ENCODE data around the gene SYT6. TPM values are rescaled to one million over a fixed set of nuclear protein-coding genes. Genes with fewer than 3 reads are reported as not detected.

SYT6 gene
- total RNA-seq (2014; rRNA removed; shearing (Covaris generic); ENCODE audit: low replicate concordance), result not detected in 2 replicates

- DNase-seq, result no peak
- H3K36me3 ChIP-seq, result no peaks in the 10 kb centered on the region
- no peaks in the 10 kb centered on the region for H3K9me3 ChIP-seq
- H3K4me3 ChIP-seq, result peak within 1 kb of the TSS; percentile 18; the same call in 1 of the 2 replicates
- peaks cover 61% of the 10 kb centered on the region for H3K27me3 ChIP-seq
These were observed at the start of gene SYT6 for GRCh38 chr1:114153261-114154145. Gene SYT6 (minus strand): TSS chr1:114153869. CDS start chr1:114153772, 97 bp downstream.

GRCh38 chr1:114201486-114201885, 47.8 kb upstream of the SYT6 start:
- no peak overlapping the region for H3K4me3 ChIP-seq
- H3K9me3 ChIP-seq, result no peaks in the 10 kb centered on the region
- no peaks in the 10 kb centered on the region for H3K36me3 ChIP-seq
- H3K27me3 ChIP-seq, result peaks cover 20% of the 10 kb centered on the region
- no peak for DNase-seq

DNA sequence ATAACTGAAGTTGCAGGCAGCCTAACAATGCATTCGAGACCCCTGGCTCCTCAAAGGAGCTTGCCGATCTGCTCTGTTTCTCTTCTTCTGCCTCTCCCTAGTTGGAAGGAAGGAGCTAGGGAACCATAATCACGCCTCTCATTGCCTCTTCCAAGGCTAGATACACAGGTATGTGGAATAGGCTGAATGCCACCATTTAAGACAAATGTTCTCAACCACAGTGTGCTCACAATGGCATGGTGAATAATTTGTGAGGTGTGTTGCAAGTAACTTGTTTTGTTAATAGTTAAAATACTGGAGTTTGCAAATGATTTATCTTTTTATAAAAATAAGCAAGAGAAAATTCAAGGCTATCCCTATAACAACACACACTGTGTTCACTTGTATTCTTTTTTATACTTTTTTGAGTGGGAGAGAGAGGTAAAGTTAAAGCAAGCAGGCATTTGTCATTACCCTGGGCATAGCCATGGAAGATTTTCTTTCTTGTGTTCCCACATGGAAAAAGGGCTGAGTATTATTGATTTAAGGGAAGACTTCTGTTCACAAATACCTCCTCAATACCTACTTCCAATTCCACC, 45.4 kb upstream of the SYT6 start:
- no peak for DNase-seq
- H3K4me3 ChIP-seq, result no peak overlapping the region
- H3K27me3 ChIP-seq, result peaks cover 25% of the 10 kb centered on the region
- H3K36me3 ChIP-seq, result no peaks in the 10 kb centered on the region
- no peaks in the 10 kb centered on the region for H3K9me3 ChIP-seq

DNA sequence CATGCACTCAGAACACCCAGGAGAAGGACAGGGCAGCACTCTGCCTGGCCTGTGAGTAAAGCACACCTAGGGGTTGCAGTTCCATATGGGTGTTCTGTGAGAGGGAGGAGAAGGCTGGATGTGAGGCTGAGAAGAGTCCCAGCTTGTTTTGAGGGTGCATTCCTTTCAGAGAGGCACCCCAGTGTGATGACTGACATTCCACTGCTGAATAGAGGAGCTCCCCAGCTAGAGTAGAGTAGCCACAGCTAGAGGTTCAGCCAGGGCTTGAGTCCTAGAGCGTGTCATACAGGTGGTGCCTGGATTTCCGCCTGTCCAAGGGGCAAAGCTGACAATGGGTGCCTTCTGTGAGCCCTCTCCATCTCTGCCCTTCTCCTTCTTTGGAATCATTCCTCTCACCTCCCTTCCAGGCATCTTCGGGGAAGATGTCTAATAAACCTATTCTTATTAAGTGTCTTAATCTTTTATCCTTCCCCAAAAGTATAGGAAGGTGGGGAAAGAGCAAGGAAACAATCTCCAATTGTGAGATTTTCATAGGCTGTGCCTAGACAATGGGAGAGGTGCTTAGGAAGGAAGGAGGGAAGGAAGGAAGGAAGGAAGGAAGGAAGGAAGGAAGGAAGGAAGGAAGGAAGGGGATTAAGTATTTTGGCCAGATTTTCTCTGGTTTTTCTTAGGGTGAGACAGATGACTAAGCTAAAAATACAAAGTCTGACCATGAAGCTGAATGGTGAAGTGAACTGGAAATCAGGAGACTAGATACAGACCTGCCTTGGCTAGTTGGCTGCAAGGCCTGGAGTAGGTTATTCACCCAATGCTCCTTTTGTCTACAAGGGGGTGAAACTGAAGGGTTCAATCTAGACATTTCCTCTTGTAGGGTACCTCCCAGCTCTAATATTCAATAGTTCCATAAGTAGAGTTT, 43.6 kb upstream of the SYT6 start:
- DNase-seq, result no peak
- Histone ChIP-seq H3K27me3 (peaks cover 21% of the 10 kb centered on the region), H3K4me3 (no peak overlapping the region), H3K36me3 (no peaks in the 10 kb centered on the region), H3K9me3 (no peaks in the 10 kb centered on the region)

GRCh38 chr1:114195819-114196218, 42.1 kb upstream of the SYT6 start:
- Histone ChIP-seq H3K36me3 (no peaks in the 10 kb centered on the region), H3K27me3 (peaks cover 14% of the 10 kb centered on the region), H3K4me3 (no peak overlapping the region), H3K9me3 (no peaks in the 10 kb centered on the region)
- no peak for DNase-seq

GRCh38 chr1:114192328-114192727, 38.7 kb upstream of the SYT6 start:
- H3K36me3 ChIP-seq, result no peaks in the 10 kb centered on the region
- no peaks in the 10 kb centered on the region for H3K9me3 ChIP-seq
- no peak overlapping the region for H3K4me3 ChIP-seq
- DNase-seq, result no peak
- peaks cover 5% of the 10 kb centered on the region; the same call in 1 of the 2 replicates for H3K27me3 ChIP-seq

GRCh38 chr1:114189398-114189797, 35.7 kb upstream of the SYT6 start:
- Histone ChIP-seq H3K36me3 (no peaks in the 10 kb centered on the region), H3K4me3 (no peak overlapping the region), H3K27me3 (no peaks in the 10 kb centered on the region), H3K9me3 (no peaks in the 10 kb centered on the region)
- no peak for DNase-seq

- Histone ChIP-seq H3K27me3 (no peaks in the 10 kb centered on the region; the same call in 1 of the 2 replicates), H3K9me3 (no peaks in the 10 kb centered on the region), H3K36me3 (no peaks in the 10 kb centered on the region), H3K4me3 (no peak overlapping the region)
- DNase-seq, result no peak
These were observed 27.7 kb upstream of the SYT6 start for GRCh38 chr1:114181356-114181755.

DNA sequence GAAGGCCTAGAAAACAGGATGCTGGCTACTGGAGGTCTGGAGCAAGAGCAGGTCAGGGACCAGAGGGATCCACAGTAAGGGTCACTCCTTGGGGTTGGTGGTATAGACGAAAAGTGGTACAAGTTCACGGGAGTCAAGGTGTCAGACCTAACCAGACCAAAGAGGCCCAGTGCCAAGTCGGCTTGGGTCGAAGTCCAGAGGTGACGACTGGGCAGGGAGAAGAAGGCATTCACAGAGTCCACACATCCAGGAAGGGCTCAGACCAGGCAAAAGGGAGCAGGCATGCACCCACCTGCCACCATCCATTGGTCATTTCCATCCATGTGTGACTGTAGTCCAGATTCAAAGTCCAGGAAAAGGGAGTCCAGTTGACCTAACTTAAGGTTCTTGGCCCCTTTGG, 27.1 kb upstream of the SYT6 start:
- Histone ChIP-seq H3K4me3 (no peak overlapping the region), H3K9me3 (no peaks in the 10 kb centered on the region), H3K27me3 (peaks cover 1% of the 10 kb centered on the region; the same call in 1 of the 2 replicates), H3K36me3 (no peaks in the 10 kb centered on the region)
- DNase-seq, result no peak

DNA sequence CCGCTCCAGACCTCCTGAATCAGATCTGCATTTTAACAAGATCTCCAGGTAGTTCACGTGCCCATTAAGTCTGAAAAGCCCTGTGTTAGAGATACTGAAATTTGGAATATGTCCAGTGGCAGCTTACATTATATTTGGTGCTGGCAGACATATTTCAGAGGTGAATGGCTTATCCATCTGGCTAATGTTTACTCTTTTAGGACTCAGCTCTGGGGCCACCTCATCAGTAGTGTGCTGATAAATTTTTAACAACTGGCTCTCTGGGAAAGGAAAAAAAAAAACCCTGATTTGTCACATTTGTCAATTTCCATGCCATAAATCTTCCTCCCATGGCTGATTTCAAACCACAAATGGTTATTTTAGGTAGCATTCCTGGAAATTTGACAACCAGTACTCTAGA, 25.3 kb upstream of the SYT6 start:
- H3K4me3 ChIP-seq, result no peak overlapping the region
- no peaks in the 10 kb centered on the region for H3K36me3 ChIP-seq
- no peaks in the 10 kb centered on the region for H3K9me3 ChIP-seq
- peaks cover 8% of the 10 kb centered on the region for H3K27me3 ChIP-seq
- DNase-seq, result no peak

DNA sequence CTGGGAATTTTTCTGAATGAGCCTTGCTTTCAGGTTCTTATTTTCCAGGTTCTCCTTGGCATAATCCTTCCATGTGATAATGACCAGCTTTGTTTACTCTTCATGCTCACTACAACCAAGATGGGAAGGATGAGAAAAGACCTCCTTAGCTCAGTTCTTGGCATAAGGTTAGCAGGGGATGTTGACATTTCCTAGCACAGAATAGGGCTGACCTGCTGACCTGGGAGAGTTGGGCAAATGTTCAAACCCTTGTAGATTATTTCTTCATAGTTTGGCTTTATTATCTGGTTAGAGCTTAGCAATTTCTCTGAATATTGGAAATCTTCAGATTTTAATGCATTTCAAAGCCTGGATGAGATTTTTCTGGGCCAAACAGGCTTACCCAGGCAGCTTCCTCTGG, 23.6 kb upstream of the SYT6 start:
- Histone ChIP-seq H3K27me3 (peaks cover 8% of the 10 kb centered on the region), H3K9me3 (no peaks in the 10 kb centered on the region)
- DNase-seq, result no peak

DNA sequence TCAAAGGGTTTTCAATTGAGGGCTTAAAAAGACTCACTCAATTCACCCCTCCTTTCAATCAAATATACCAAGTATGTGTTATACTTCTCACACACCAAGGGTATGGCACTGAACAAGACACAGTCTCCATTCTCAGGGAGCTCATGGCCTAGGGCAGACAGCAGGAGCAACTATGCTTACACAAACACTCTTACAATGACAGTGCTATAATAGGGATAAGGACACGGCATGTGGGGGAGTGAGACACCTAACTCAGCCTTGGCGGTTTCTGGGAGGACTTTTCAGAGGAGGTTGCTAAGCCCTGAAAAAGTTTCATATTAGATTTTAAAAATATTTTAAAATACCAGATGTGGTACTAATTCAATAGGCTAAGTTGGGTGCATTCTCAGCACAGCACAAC, 22.7 kb upstream of the SYT6 start:
- no peak for DNase-seq

More for the DNA sequence above, 23.6 kb upstream of the SYT6 start:
- Histone ChIP-seq H3K4me3 (no peak overlapping the region), H3K36me3 (no peaks in the 10 kb centered on the region)

DNA sequence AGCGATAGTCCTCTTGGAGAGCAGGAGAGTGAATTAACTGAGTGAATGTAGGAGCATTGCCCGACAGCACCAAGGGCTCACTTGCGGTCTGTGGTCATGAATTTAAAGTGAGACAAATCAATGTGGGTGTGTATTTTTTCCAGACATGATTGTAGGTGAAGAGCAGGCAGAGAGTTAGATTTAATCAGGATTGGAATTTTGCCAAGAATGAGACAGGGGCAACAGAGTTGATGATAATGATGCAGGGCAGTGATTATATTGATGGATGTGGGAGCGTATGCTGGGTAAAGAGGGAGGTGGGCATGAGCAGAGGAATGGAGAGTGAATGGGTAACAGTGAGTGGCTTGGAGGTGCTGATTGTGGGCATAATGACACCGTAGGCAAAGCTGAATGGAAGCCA, 20.0 kb upstream of the SYT6 start:
- DNase-seq, result no peak
- Histone ChIP-seq H3K4me3 (no peak overlapping the region), H3K36me3 (no peaks in the 10 kb centered on the region), H3K27me3 (peaks cover 8% of the 10 kb centered on the region), H3K9me3 (no peaks in the 10 kb centered on the region)

More for the DNA sequence above, 22.7 kb upstream of the SYT6 start:
- Histone ChIP-seq H3K4me3 (no peak overlapping the region), H3K9me3 (no peaks in the 10 kb centered on the region), H3K27me3 (peaks cover 8% of the 10 kb centered on the region), H3K36me3 (no peaks in the 10 kb centered on the region)

DNA sequence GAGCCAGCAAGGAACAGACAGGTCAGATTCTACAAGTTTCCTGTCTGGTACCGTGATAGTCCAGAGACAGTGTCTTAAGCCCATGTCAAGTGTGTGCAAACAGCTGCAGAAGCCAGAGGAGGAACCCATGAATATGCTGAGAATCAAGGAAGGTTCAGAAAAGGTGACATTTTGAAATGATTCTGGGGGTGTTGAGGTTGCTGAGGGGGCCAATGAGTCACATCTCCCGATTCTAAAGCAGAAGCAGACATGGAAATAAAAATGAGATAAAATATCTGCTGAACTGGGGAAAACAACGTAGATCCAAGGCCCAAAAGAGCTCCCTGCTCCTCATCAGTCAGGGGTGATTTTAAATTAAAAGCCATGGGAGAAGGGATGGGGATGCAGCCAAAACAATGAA, 15.8 kb upstream of the SYT6 start:
- H3K27me3 ChIP-seq, result peaks cover 2% of the 10 kb centered on the region; the same call in 1 of the 2 replicates
- no peak overlapping the region for H3K4me3 ChIP-seq
- no peak for DNase-seq
- no peaks in the 10 kb centered on the region for H3K36me3 ChIP-seq
- H3K9me3 ChIP-seq, result no peaks in the 10 kb centered on the region

- Histone ChIP-seq H3K9me3 (no peaks in the 10 kb centered on the region), H3K36me3 (no peaks in the 10 kb centered on the region), H3K4me3 (no peak overlapping the region), H3K27me3 (no peaks in the 10 kb centered on the region)
- DNase-seq, result no peak
These were observed 13.6 kb upstream of the SYT6 start for GRCh38 chr1:114167226-114167625.

- Histone ChIP-seq H3K27me3 (0 out of 2 replicates have a peak, but pooled peaks cover 4% of the 10 kb centered on the region), H3K4me3 (no peak overlapping the region)
- DNase-seq, result no peak
These were observed 11.3 kb upstream of the SYT6 start for GRCh38 chr1:114164840-114165543.

More at GRCh38 chr1:114164840-114165543, 11.3 kb upstream of the SYT6 start:
- H3K9me3 ChIP-seq, result no peaks in the 10 kb centered on the region
- no peaks in the 10 kb centered on the region for H3K36me3 ChIP-seq
